Measurements from ENCODE around the gene RFX7.

RFX7 gene

DNA sequence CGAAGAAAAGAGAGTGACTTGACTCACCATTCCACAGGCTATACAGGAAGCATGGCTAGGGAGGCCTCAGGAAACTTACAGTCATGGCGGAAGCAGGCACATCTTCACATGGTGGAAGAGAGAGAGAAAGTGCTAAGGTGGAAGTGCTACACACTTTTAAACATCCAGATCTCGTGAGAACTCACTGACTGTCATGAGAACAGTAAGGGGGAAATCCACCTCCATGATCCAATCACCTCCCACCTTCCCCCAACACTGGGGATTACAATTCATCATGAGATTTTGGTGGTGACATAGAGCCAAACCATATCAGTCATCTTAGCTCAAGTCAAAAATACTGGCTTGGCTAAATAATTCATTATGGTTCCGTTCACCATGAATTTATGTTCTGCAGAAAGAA is 205.0 kb downstream of the RFX7 start:
- no peaks in the 10 kb centered on the region for H3K9me3 ChIP-seq (ENCODE audit: control insufficient read depth, low read length)
- H2AFZ ChIP-seq = no peak overlapping the region
- no peak overlapping the region for H3K27ac ChIP-seq
- no peak overlapping the region for H3K9ac ChIP-seq
- no peaks in the 10 kb centered on the region for H3K79me2 ChIP-seq
- peaks cover 7% of the 10 kb centered on the region for H3K4me1 ChIP-seq
- no peak overlapping the region for H3K4me2 ChIP-seq (ENCODE audit: low read length)
- no peaks in the 10 kb centered on the region for H3K27me3 ChIP-seq (ENCODE audit: control insufficient read depth, insufficient read depth, low read length)
- TF ChIP-seq, protein P1, sequence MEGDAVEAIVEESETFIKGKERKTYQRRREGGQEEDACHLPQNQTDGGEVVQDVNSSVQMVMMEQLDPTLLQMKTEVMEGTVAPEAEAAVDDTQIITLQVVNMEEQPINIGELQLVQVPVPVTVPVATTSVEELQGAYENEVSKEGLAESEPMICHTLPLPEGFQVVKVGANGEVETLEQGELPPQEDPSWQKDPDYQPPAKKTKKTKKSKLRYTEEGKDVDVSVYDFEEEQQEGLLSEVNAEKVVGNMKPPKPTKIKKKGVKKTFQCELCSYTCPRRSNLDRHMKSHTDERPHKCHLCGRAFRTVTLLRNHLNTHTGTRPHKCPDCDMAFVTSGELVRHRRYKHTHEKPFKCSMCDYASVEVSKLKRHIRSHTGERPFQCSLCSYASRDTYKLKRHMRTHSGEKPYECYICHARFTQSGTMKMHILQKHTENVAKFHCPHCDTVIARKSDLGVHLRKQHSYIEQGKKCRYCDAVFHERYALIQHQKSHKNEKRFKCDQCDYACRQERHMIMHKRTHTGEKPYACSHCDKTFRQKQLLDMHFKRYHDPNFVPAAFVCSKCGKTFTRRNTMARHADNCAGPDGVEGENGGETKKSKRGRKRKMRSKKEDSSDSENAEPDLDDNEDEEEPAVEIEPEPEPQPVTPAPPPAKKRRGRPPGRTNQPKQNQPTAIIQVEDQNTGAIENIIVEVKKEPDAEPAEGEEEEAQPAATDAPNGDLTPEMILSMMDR (IDR thresholded peaks at IDR 0.05) = no peak
- H3K36me3 ChIP-seq (ENCODE audit: control insufficient read depth, insufficient read depth, low read length) = no peaks in the 10 kb centered on the region
- no peak overlapping the region for H3K4me3 ChIP-seq (ENCODE audit: low read depth, low read length)

DNA sequence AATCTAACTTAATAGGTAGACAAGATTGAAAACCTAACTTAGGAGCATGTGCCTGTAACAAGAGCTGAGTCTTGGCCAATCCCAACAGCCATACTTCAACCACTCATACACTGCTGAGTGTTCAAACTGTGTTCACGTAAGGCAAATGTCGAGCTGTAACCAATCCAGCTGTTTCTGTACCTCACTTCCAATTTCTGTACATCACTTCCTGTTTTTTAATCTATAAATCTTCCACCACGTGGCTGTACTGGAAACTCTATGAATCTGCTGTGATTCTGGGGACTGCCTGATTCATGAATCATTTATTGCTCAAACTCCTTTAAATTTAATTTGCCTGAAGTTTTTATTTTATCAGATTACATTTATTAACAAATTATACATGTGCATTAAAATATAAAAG is 205.7 kb downstream of the RFX7 start:
- H3K9me3 ChIP-seq (ENCODE audit: control insufficient read depth, low read length) = no peaks in the 10 kb centered on the region
- no peak overlapping the region for H3K4me2 ChIP-seq (ENCODE audit: low read length)
- H2AFZ ChIP-seq = no peak overlapping the region
- no peaks in the 10 kb centered on the region for H3K27me3 ChIP-seq (ENCODE audit: control insufficient read depth, insufficient read depth, low read length)
- H3K4me3 ChIP-seq (ENCODE audit: low read depth, low read length) = no peak overlapping the region
- H3K4me1 ChIP-seq = peaks cover 5% of the 10 kb centered on the region
- H3K36me3 ChIP-seq (ENCODE audit: control insufficient read depth, insufficient read depth, low read length) = no peaks in the 10 kb centered on the region
- TF ChIP-seq, protein P1 (IDR thresholded peaks at IDR 0.05) = no peak
- no peak overlapping the region for H3K27ac ChIP-seq
- H3K9ac ChIP-seq = no peak overlapping the region
- H3K79me2 ChIP-seq = no peaks in the 10 kb centered on the region

Measured in parathyroid adenoma (tissue), 2 donors.